Renal cortical epithelial cell (primary cell): ENCODE data around the gene THAP11. TPM values are rescaled to one million over a fixed set of nuclear protein-coding genes. Genes with fewer than 3 reads are reported as not detected.
"Not testable (repeated sequence)": the region's sequence is repeated elsewhere in the genome, so short reads cannot be mapped to it uniquely, and the experiment has no call there.

Experiments used
- DNase-seq: peaks from one replicate; pipeline ENCODE4 v3.0.0-alpha.2; 2011; ENCODE audit warnings: low read depth
- total RNA-seq: library from RNA; depleted of rRNA; stranded (reverse); fragments of >200 nt; gene quantifications from 2 replicates; pipeline ENCODE4 v1.2.3, GENCODE V29; 2014

The THAP11 gene
- total RNA-seq, 1 donor from 2014 or later: 36.1 TPM

DNA sequence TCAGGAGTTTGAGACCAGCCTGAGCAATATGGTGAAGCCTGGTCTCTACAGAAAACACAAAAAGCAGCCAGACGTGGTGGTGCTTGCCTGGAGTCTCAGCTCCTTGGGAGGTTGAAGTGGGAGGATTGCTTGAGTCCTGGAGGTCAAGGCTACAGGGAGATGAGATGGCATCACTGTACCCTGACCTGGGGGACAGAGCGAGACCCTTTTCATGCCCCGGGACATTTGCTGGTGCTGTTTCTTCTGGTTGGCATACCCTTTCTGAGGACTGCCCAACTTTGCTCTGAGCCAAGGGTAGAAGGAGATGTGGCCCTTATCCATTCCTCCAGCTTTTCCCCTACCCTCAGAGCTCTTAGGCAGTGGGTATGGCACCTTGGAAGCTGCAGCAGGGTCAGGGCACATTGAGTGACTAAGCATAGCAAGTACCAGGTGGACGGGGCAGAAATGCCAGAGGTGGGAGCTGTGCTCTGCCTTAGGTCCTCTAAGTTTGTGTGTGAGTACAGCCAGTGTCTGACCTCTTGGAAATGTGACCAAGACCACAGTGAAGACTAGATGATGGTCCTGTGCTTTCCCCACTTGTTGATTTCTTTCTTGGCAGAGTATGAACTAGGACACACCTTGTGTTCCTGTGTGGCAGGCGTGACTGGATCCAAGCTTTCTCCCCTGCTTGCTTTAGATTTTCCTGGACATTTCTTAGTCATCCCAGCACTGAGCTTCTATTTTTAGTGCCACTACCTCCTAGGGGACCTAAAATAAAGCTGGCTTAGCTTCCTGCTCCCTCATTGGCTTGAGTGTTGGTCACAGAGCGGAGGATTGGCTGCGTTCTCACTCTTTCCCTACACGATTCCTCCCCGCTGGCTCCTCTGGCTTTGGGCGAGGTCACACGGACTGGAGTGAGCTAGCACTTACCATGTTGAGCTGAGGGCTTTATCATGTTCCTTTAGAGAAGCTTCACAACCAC lies 20.8 kb downstream of the THAP11 start:
- peak; percentile 72 for DNase-seq

- not testable (repeated sequence) for DNase-seq
These were observed 21.9 kb downstream of the THAP11 start for GRCh38 chr16:67864044-67864443.

DNA sequence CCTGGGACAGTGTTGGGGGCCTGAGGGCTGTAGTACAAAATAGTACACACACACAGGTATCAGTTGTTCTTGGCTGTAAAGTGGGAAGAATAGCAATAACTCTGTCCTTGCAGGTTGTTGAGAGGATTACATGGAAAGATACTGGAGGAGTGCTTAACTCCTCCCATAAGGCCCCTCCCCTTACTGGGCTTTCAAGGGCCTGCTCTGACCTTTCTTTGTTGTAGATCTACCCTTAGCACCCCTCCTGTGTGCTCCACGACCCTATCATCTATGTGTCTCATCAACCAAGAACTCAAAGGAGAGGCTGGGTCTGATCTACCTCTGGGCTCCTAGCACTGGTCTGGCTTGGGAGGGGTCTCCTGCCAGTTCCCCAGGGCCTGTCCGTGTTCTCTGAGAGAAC lies 22.5 kb downstream of the THAP11 start:
- no peak for DNase-seq

DNA sequence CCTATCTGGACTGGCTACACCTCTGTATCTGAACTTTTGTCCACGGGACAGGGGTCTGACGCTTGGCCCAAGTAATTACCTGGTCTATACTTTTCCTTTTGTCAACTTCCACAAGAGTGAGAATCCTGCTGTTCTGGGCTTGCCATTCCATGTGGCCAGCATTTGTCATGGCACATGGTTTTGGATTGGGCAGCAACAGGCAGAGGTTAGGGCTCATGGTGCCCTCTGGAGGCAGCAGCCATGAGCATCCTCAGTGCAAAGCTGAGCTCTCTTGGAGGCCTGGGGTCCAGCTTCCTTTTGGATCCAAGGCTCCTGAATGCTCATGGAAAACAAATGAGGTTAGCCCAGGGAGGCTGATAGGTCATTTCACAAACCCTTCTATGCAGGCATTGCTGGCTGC lies 23.2 kb downstream of the THAP11 start:
- peak; percentile 51 for DNase-seq

- DNase-seq: no peak
These were observed 26.2 kb downstream of the THAP11 start for GRCh38 chr16:67868290-67868689.

DNA sequence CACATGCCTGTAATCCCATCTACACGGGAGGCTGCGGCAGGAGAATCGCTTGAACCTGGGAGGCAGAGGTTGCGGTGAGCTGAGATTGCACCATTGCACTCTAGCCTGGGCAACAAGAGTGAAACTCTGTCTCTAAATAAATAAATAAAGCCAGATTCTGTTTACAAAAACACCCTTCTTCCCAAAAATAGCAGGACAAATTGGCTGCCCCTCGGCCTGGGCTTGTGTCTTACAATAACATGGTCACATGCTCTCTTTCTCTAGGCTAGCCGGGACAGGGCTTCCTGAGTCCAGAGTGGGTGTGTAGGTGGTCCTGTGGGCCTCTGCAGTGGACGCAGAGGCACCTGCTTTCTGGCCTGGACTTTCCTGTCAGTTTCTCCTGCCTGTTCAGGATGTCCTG lies 27.5 kb downstream of the THAP11 start:
- no peak for DNase-seq

DNA sequence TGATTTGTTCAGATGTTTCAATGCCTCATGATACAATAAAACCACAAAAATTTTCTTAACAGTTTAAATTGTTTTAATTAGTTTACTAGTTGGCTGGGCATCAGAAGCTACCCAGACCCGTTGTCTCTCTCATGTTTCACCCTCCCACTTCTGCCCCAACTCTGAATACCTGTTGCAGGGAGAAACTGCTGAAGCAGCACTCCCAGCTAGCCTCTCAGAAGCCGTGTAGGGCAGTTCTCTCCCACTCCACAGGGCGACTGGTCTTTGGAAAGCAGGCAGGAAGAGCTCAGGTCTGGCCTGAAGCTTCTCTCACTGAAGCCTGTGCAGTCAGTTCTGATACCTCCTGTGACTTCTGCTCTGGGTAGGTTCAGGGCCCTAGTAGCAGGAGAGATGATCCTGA lies 29.1 kb downstream of the THAP11 start:
- DNase-seq: no peak

GRCh38 chr16:67872131-67872630 lies 30.1 kb downstream of the THAP11 start:
- DNase-seq: no peak

- DNase-seq: peak; percentile 47
These were observed 30.7 kb downstream of the THAP11 start, which contains the start of gene EDC4 for GRCh38 chr16:67872631-67873434. TSS of gene EDC4 (plus strand) at chr16:67873052. CDS start at chr16:67873262, 210 bp downstream.

GRCh38 chr16:67873435-67874370 lies 31.6 kb downstream of the THAP11 start:
- DNase-seq: no peak

DNA sequence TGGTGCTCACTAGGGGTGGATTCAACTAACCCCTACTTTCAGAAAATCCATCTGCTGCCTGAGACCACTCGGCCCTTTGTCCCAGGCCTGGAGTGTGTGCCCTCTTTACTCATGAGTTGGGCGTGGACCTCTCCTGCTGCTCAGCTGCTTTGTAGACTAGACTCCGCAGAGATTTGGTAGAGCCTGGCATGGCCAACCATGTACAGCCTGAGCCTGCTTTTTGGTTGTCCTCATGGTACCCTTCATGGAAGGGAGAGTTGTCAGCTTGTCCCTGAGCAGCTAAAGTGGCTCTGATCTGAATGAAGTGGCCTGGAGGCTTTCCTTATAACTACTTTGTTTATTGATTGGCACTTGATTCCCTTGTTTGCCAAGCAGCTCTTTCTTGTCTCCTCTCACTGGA lies 32.3 kb downstream of the THAP11 start:
- no peak for DNase-seq

- DNase-seq: no peak
These were observed 34.9 kb downstream of the THAP11 start for GRCh38 chr16:67877064-67877463.

- DNase-seq: no peak
These were observed 36.1 kb downstream of the THAP11 start for GRCh38 chr16:67878232-67878631.

DNA sequence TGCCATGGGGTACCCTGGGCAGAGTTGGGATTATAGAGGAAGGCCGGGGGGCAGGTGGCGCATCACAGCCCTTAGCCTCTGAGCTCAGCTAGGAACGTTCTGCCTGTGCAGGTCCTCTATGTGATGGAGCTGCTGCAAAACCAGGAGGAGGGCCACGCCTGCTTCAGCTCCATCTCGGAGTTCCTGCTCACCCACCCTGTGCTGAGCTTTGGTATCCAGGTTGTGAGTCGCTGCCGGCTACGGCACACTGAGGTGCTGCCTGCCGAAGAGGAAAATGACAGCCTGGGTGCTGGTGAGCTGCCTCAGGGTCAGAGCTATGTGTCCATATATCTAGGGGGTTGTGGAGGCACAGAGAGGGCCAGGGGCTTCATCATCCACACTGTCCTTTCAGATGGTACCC lies 36.7 kb downstream of the THAP11 start:
- DNase-seq: no peak

DNA sequence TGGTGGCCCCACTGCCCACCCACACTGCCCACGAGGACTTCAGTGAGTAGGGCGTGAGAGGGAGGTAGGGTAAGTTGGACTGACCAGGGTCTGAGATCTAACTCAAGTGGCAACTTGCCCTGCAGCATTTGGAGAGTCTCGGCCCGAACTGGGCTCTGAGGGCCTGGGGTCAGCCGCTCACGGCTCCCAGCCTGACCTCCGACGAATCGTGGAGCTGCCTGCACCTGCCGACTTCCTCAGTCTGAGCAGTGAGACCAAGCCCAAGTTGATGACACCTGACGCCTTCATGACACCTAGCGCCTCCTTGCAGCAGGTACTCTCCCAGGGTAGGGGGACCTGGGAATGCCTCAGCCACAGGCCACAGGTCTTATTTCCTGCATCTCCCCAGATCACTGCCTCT lies 37.3 kb downstream of the THAP11 start:
- DNase-seq: no peak

DNA sequence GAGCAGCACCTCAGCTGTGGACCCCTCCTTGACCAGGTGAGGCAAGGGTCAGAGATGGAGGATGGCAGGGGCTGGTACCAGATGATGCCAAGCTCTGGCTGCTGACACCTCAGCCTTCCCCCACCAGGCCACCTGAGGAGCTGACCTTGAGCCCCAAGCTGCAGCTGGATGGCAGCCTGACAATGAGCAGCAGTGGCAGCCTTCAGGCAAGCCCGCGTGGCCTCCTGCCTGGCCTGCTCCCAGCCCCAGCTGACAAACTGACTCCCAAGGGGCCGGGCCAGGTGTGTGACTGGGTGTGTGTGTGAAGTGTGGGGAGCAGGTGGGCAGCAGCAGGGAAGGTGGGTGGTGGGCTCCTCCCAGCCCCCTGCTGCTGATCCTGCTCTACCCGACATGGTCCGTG lies 37.8 kb downstream of the THAP11 start:
- no peak for DNase-seq

GRCh38 chr16:67880584-67880983 lies 38.5 kb downstream of the THAP11 start:
- DNase-seq: no peak

DNA sequence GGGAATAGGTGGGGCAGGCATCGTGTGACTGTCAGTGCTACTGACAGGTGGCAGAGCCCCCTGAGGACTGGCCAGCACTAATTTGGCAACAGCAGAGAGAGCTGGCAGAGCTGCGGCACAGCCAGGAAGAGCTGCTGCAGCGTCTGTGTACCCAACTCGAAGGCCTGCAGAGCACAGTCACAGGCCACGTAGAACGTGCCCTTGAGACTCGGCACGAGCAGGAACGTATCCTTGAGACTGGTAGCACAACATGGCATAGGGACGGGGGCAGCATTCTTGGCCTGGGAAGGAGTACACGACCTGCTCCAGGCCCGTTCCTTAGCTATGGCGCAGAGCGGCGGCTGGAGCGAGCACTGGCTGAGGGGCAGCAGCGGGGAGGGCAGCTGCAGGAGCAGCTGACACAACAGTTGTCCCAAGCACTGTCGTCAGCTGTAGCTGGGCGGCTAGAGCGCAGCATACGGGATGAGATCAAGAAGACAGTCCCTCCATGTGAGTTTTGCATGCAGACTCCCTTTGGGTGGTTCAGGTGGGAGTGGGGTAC lies 39.6 kb downstream of the THAP11 start:
- no peak for DNase-seq

DNA sequence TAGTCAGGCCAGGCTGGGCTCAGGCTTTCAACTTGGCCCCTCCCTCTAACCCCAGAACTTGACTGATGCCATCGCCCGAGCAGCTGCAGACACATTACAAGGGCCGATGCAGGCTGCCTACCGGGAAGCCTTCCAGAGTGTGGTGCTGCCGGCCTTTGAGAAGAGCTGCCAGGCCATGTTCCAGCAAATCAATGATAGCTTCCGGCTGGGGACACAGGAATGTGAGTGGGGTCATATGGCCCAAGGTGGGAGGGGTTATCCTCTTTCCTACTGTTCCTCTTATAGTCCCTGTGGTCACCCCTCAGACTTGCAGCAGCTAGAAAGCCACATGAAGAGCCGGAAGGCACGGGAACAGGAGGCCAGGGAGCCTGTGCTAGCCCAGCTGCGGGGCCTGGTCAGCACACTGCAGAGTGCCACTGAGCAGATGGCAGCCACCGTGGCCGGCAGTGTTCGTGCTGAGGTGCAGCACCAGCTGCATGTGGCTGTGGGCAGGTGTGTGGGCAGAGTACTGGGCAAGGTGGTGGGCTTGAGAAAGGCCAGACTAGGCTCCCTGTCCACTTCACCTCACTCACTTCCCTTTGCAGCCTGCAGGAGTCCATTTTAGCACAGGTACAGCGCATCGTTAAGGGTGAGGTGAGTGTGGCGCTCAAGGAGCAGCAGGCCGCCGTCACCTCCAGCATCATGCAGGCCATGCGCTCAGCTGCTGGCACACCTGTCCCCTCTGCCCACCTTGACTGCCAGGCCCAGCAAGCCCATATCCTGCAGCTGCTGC lies 40.4 kb downstream of the THAP11 start:
- DNase-seq: no peak

DNA sequence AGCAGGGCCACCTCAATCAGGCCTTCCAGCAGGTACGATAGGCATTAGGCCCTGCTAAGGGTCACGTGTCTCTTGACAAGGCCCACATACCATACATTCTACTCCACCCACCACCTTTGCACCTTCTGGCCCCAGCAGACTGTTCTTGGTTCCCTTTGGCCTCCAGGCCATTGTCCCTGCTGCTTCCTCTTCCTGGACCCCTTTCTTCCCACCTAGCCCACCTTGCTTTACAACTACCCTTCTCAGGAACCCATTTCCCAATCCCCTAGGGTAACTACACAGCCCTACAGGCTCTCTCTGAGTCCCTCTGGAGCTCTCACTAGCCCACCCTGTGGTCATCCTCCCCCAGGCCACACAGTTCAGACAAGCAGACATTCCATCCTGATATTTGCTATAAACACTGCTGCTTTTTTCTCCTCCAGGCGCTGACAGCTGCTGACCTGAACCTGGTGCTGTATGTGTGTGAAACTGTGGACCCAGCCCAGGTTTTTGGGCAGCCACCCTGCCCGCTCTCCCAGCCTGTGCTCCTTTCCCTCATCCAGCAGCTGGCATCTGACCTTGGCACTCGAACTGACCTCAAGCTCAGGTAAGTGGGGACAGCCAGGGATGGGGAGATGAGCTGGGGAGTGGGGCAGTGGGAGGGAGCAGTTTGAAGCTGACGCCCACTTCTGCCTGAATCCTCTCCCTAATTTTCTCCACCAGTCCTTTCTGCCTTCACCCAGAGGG lies 41.2 kb downstream of the THAP11 start:
- DNase-seq: no peak
